Measurements from ENCODE around the gene PDCD2L.
"Not testable (repeated sequence)": the region's sequence is repeated elsewhere in the genome, so short reads cannot be mapped to it uniquely, and the experiment has no call there.

Gene PDCD2L

GRCh38 chr19:34418300-34418699 lies 14.1 kb downstream of the PDCD2L start:
- DNase-seq, result no peak

GRCh38 chr19:34426096-34426661 lies 22.0 kb downstream of the PDCD2L start:
- DNase-seq, result no peak

DNA sequence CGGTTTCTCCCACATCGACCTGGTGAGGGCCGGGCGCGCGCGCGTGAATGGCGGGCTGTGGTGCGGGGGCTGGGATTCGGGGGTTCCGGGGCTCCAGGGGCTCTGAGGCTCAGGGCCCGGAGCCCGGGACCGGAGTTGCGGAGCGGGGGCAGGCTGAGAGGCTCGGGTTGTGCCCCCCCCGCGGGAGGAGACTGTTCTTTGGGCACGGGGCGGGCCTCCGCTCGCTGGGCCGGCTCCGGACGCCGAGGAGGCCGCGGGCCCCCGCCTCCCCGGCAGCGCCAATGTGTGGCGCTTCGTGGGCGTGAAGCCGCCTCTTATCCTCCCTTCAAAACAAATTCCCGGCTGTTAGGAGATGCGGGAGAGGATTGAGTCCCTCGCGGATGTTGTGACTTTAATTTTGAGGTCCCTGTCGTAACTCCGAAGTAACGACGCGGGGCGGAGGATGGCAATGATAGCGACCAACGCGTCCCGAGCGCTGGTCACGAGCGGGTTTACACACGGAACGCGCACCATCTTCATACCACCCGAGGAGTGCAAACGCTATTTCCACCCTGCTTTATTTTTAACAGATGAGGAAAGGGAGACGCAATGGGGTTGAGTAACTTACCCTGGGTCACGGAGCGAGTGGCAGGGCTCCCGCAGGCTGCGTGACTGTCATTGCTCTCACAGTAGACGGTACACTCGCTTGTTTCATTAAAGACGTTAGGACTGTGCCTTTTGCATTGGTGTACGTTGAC lies 24.5 kb downstream of the PDCD2L start:
- DNase-seq, result peak in 1 of 2 donors; percentile 5

DNA sequence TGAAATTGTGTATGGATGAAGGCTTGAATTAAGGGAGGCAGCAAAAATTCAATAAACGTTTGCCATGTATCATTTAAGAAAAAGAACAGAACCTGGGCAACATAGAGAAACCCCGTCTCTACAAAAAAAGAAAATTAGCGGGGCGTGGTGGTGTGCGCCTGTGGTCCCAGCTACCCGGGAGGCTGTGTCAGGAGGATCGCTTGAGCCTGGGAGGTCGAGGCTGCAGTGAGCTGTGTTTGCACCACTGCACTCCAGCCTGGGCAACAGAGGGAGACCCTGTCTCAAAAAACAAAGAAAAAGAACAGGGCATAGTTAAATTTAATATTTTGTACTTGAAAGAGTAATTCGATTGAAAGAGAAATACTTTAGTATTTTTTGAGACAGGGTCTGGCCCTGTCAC lies 25.4 kb downstream of the PDCD2L start:
- no peak for DNase-seq

GRCh38 chr19:34430738-34431625 lies 26.8 kb downstream of the PDCD2L start:
- DNase-seq, result peak; percentile 51 to 80

GRCh38 chr19:34431681-34432402 lies 27.6 kb downstream of the PDCD2L start:
- DNase-seq, result no peak

GRCh38 chr19:34432797-34433196 lies 28.6 kb downstream of the PDCD2L start:
- DNase-seq, result no peak

- DNase-seq, result no peak
Measured at GRCh38 chr19:34436716-34437115, 32.5 kb downstream of the PDCD2L start.

GRCh38 chr19:34448191-34448590 lies 44.0 kb downstream of the PDCD2L start:
- DNase-seq, result no peak

GRCh38 chr19:34452723-34453122 lies 48.5 kb downstream of the PDCD2L start:
- DNase-seq, result no peak

- no peak for DNase-seq
Measured at GRCh38 chr19:34454091-34454490, 49.9 kb downstream of the PDCD2L start.

GRCh38 chr19:34454685-34455084 lies 50.5 kb downstream of the PDCD2L start:
- DNase-seq, result no peak

- DNase-seq, result not testable (repeated sequence)
Measured at GRCh38 chr19:34455783-34456480, 51.7 kb downstream of the PDCD2L start.

GRCh38 chr19:34457446-34457845 lies 53.2 kb downstream of the PDCD2L start:
- DNase-seq, result no peak

GRCh38 chr19:34458677-34459076 lies 54.5 kb downstream of the PDCD2L start:
- DNase-seq, result no peak

DNA sequence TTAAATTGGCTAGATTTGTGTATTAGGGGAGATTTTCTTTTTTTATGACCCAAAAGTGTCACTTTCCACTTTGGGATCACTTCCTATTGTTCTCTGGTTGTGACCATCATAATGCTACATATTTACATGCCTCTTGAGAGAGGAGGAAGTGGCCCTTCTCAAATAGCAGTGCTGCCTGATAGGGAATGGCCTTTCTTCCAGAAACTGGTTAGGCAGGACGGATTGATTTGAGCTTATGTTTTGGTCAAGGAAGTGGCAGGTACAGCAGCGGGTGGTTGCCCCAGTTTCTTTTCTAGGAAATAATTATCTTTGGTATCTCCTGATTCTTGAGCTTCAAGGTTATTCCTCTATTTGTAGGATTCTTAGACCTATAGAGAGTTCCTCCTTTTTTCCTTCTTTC lies 55.4 kb downstream of the PDCD2L start:
- DNase-seq, result no peak

DNA sequence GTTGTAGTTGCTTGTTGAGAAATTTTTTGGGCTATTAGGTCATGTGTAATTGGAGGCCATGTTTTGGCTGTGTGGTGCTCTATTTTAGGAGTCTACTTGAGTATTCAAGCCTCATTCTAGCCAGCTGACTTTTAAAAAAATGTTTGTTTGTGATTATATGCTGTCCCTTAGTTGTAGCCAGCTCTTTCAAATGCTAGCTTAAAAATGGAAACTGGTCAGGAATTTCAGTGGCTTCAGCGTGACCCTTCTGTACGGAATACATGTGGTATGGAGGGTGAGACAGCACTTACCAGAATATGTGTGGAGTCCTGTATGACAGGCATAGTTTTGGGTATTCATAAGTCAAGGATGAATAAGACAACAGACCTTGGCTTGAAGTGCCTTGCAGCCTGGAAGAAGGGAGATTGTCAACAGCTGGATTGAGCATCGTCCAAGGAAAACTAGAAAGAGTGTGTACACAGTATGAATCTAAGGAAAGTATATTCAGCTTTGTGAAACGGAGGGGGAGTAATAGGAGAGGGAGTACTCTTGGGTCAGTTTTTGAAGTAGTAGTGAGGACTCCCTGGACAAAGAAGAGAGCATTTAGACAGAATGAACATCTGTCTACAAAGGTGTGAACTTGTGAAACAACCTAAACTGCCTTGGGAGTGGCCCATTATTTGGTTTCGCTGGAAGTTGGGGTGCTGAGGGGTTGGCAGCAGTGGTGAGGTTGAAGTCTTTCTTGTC lies 57.3 kb downstream of the PDCD2L start:
- DNase-seq, result no peak

DNA sequence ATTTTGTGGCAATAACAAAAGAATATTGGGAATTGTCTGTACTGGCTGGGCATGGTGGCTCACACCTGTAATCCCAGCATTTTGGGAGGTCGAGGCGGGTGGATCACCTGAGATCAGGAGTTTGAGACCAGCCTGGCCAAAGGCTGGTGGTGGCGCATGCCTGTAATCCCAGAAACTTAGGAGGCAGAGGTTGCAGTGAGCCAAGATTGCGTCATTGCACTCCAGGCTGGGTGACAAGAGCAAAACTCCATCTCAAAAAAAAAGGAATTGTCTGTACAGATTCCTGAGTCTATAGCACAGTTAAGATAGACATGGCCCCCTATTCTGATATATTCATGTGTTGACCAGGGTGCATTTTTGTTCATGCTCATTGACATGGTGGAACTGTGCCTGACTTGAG lies 60.6 kb downstream of the PDCD2L start:
- not testable (repeated sequence) for DNase-seq

DNA sequence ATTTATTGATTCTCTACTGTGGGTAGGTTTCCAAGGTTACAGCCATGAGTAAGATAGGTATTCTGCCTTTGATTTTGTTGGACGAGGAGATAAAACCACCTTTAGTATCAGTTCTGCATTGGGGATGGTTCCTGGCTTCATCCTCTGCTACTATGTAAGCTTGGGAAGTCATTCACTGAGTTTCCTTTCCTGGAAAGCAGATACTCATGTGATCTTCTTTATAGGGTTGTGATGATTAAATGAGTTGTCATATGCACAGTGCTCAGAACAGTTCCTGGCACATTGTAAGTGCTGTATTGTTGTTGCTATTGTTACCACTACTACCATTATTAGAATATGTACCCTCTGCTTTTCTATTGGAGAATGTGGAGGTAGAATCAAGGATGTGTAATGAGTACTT lies 64.2 kb downstream of the PDCD2L start:
- DNase-seq, result no peak

- DNase-seq, result not testable (repeated sequence)
Measured at GRCh38 chr19:34469026-34469425, 64.8 kb downstream of the PDCD2L start.

DNA sequence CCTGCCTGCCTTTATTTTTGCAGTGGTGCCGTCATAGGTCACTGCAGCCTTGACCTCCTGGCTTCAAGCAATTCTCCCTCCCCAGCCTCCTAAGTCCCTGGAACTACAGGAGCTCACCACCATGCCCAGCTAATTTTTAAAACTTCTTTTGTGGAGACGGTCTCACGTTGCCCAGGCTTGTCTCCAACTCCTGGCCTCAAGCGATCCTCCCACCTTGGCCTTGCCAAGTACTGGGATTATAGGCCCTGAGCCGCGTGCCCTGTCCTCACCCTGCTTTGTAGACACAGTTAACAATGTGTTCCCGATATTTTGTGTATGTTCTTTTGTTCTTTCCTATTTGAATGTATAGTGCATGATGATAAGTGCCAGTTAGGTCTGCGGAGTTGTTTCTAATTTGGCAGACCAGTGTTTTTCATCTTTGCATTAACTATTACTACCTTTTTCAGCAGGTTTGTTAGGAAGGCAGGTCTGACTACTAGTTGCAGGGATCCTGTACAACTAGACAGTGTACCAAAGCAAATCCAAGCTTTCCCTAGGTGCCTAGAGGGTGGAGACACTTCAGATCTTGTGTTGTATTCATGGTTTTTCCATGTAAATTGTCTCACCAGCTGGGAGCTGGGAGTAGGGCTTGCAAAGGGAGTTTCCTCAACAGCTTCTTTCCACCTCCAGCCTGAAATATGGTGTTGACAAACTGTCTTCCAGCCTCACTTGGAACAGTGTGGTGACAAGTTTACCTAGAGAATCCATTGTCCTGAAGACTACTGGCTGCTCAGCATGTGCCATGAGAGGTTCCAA lies 67.9 kb downstream of the PDCD2L start:
- no peak for DNase-seq

Data from CD4-positive, alpha-beta T cell treated with Interferon alpha-2 for 1 hour (primary cell).